ENCODE results near the gene CPNE4. TPM values are rescaled to one million over a fixed set of nuclear protein-coding genes. Genes with fewer than 3 reads are reported as not detected.

CPNE4 gene
- total RNA-seq, 1 experiment from 2014 or later, result 1.9 TPM

GRCh38 chr3:131716943-131717342 lies 317.9 kb downstream of the CPNE4 start:
- no peak for TF ChIP-seq CTCF (conservative IDR thresholded peaks at IDR 0.05)
- no peaks in the 10 kb centered on the region for H3K79me2 ChIP-seq (ENCODE audit: insufficient read depth, low read length)
- H2AFZ ChIP-seq (ENCODE audit: low read length), result no peak overlapping the region
- no peak overlapping the region for H2BK20ac ChIP-seq (ENCODE audit: low read depth, low read length, poor library complexity, severe bottlenecking)
- H3K56ac ChIP-seq (ENCODE audit: insufficient read length, low read depth, low read length), result no peak overlapping the region
- H3K4me2 ChIP-seq (ENCODE audit: insufficient read depth, insufficient read length, low read length), result no peak overlapping the region
- H3K27ac Mint-ChIP-seq, result no peak overlapping the region
- H3K23me2 ChIP-seq (ENCODE audit: insufficient read length, low read depth, low read length, poor library complexity, severe bottlenecking), result no peaks in the 10 kb centered on the region
- no peak overlapping the region for H3K23ac ChIP-seq (ENCODE audit: insufficient read length, low read depth, low read length)
- no peaks in the 10 kb centered on the region for H3K9me3 Mint-ChIP-seq
- no peak overlapping the region for H2BK12ac ChIP-seq (ENCODE audit: insufficient read length, low read depth, low read length)
- H3K14ac ChIP-seq (ENCODE audit: insufficient read depth, low read length), result no peak overlapping the region
- WGBS (ENCODE audit: extremely low coverage, insufficient read length, low lambda C conversion rate), result no CpG with 5 or more reads among the region's 4 CpGs
- no peaks in the 10 kb centered on the region for H3K27me3 Mint-ChIP-seq (ENCODE audit: low read depth)
- H2AK5ac ChIP-seq (ENCODE audit: insufficient read length, low read length), result no peak overlapping the region
- no peak overlapping the region for H2BK5ac ChIP-seq (ENCODE audit: insufficient read length, low read length)
- H3K4me1 ChIP-seq (ENCODE audit: insufficient read depth, low read length), result no peaks in the 10 kb centered on the region
- peaks cover 10% of the 10 kb centered on the region in 2 experiments for H3K4me1 Mint-ChIP-seq
- H2BK120ac ChIP-seq (ENCODE audit: low read depth, low read length, poor library complexity, severe bottlenecking), result no peak overlapping the region
- no peak overlapping the region for H4K91ac ChIP-seq (ENCODE audit: insufficient read length, low read depth, low read length)
- H4K5ac ChIP-seq (ENCODE audit: insufficient read length, low read depth, low read length), result no peak overlapping the region
- H4K8ac ChIP-seq (replicated peaks; ENCODE audit: insufficient read length, low read depth, low read length), result no peak overlapping the region
- H3K36me3 Mint-ChIP-seq (ENCODE audit: insufficient read depth in 1 of 3, low read depth in 3 of 3), result no peaks in the 10 kb centered on the region
- H3K4ac ChIP-seq (ENCODE audit: low read depth, low read length), result no peak overlapping the region
- H3K27me3 ChIP-seq (ENCODE audit: insufficient read depth, low read length), result no peaks in the 10 kb centered on the region
- H3K27ac ChIP-seq (ENCODE audit: insufficient read length, low read depth, low read length), result no peak overlapping the region
- no peak for DNase-seq
- H4K20me1 ChIP-seq (ENCODE audit: control insufficient read depth, insufficient read depth, insufficient read length), result no peaks in the 10 kb centered on the region
- H3K4me3 Mint-ChIP-seq, result no peak overlapping the region
- no peak overlapping the region for H3K9ac ChIP-seq (ENCODE audit: extremely low read depth, insufficient read length, low read length)
- H3K79me1 ChIP-seq (ENCODE audit: insufficient read depth, low read depth, low read length, poor library complexity, severe bottlenecking), result no peaks in the 10 kb centered on the region
- no peak overlapping the region for H3K18ac ChIP-seq (ENCODE audit: insufficient read length, low read depth, low read length)
- no peak overlapping the region for H2BK15ac ChIP-seq (ENCODE audit: low read depth, low read length)
- H3K9me3 ChIP-seq (ENCODE audit: control insufficient read depth, low read depth, low read length), result no peaks in the 10 kb centered on the region
- H3T11ph ChIP-seq (ENCODE audit: low read length), result no peak overlapping the region
